Caco-2 (cell line): ENCODE results near the gene HK1. TPM values are rescaled to one million over a fixed set of nuclear protein-coding genes. Genes with fewer than 3 reads are reported as not detected.

ENCODE experiments used
- BruUV-seq: library from RNA; stranded (reverse); fragments of 400-500 nt; replicated peaks from 2 replicates; lab custom pipeline; 2021; lab: Mats Ljungman, UMichigan
- CTCF ChIA-PET: fragments of 300-600 bp; sonication (Branson Sonifier 250); formaldehyde crosslinking; loops from one replicate; lab custom pipeline; 2022; ENCODE audit warnings: antibody characterized with exemption; lab: Charles Lee
- POLR2A ChIA-PET: fragments of 300-600 bp; sonication (Branson Sonifier 250); formaldehyde crosslinking; loops from one replicate; lab custom pipeline; 2022; ENCODE audit warnings: antibody characterized with exemption; lab: Charles Lee
- DNase-seq, 2 experiments: peaks; one replicate each; pipeline versions ENCODE4 v3.0.0 to v3.0.0-alpha.2; 2020 to 2022
- H3K27me3 ChIP-seq: replicated peaks from 2 replicates; pipeline ENCODE4 v1.6.0; 2011; ENCODE audit warnings: low read length; ENCODE audit not compliant: control insufficient read depth, insufficient read depth
- H3K36me3 ChIP-seq: 2 replicates; pipeline ENCODE4 v1.5.1; 2011; ENCODE audit warnings: low read length; ENCODE audit not compliant: control insufficient read depth, insufficient read depth
- H3K4me1 ChIP-seq: fragments of 250-450 bp; sonication (Bioruptor Pico); 2 replicates; pipeline ENCODE4 v1.5.1; 2020; ENCODE audit warnings: mild to moderate bottlenecking
- H3K4me3 ChIP-seq: 2 replicates; pipeline ENCODE4 v1.5.1; 2011; ENCODE audit warnings: low read depth, mild to moderate bottlenecking, control low read depth, low read length
- H3K9me3 ChIP-seq: fragments of 250-450 bp; sonication (Bioruptor Pico); 2 replicates; pipeline ENCODE4 v1.5.1; 2020; ENCODE audit warnings: mild to moderate bottlenecking, moderate library complexity
- H3K27ac Mint-ChIP-seq: one replicate; pipeline ENCODE4 v1.8.0; 2022; ENCODE audit warnings: mixed read lengths; ENCODE audit not compliant: unreplicated experiment
- H3K27me3 Mint-ChIP-seq: one replicate; pipeline ENCODE4 v1.8.0; 2022; ENCODE audit warnings: mixed read lengths; ENCODE audit not compliant: insufficient read depth, unreplicated experiment
- H3K36me3 Mint-ChIP-seq: one replicate; pipeline ENCODE4 v1.8.0; 2022; ENCODE audit warnings: mild to moderate bottlenecking, mixed read lengths; ENCODE audit not compliant: insufficient read depth, unreplicated experiment
- H3K4me1 Mint-ChIP-seq: one replicate; pipeline ENCODE4 v1.8.0; 2022; ENCODE audit warnings: low read depth, mixed read lengths; ENCODE audit not compliant: unreplicated experiment
- H3K4me3 Mint-ChIP-seq: one replicate; pipeline ENCODE4 v1.8.0; 2022; ENCODE audit warnings: mild to moderate bottlenecking, moderate library complexity, mixed read lengths; ENCODE audit not compliant: unreplicated experiment
- H3K9me3 Mint-ChIP-seq: one replicate; pipeline ENCODE4 v1.8.0; 2022; ENCODE audit warnings: mixed read lengths; ENCODE audit not compliant: unreplicated experiment
- intact Hi-C: fragments of 100-400 bp; cut with micrococcal nuclease; formaldehyde crosslinking; loops from one replicate; pipeline ENCODE4 v1.10.0; 2022; ENCODE audit not compliant: unreplicated experiment
- total RNA-seq: library from RNA; stranded (reverse); gene quantifications from 2 replicates; pipeline ENCODE4 v1.2.3, GENCODE V29; 2022
- TF ChIP-seq, protein P1 (sequence below), 2 experiments: fragments of 200-600 bp in 1 of 2; IDR thresholded peaks; 1 replicate in 1 of 2; 2 replicates in 1 of 2; pipeline versions ENCODE4 v1.5.1 to v1.8.0; 2011 to 2022; ENCODE audit warnings: antibody characterized with exemption in 1 of 2, control low read depth in 1 of 2, inconsistent platforms in 1 of 2, low read depth in 1 of 2, low read length in 1 of 2, mild to moderate bottlenecking in 1 of 2, moderate library complexity in 1 of 2; ENCODE audit not compliant: insufficient read depth in 1 of 2, severe bottlenecking in 1 of 2, unreplicated experiment in 1 of 2

Gene HK1
- total RNA-seq, 1 experiment from 2014 or later, result 35.4 TPM

DNA sequence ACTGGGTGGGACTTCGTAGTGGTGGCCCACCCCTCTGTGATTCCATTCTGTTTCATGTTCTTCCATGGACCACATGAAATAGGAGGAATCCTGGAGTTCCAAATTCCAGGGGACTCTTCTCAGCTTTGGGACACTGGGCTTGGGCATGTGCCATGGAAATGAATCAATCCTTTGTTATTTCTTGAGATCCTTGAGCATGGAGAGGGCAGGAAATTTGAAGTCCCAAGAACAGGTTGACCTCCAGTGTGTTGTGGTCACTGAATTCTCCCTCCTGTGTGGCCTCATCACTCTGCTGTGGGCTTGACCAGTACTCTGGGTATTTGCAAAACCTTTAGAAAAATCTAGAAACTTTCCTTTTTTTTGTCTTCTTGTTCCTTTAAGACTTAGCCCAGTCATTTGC is 115.7 kb downstream of the HK1 start:
- Histone ChIP-seq H3K4me3 (no peak overlapping the region), H3K4me1 (peaks cover 4% of the 10 kb centered on the region), H3K9me3 (no peaks in the 10 kb centered on the region), H3K27me3 (no peaks in the 10 kb centered on the region), H3K36me3 (no peaks in the 10 kb centered on the region)
- no TSS peak for BruUV-seq
- POLR2A ChIA-PET, result no interaction called here
- Mint-ChIP-seq H3K4me3 (no peak overlapping the region), H3K9me3 (no peaks in the 10 kb centered on the region), H3K27me3 (no peaks in the 10 kb centered on the region), H3K36me3 (peaks cover 6% of the 10 kb centered on the region), H3K4me1 (no peaks in the 10 kb centered on the region), H3K27ac (no peak overlapping the region)
- CTCF ChIA-PET, result no interaction called here
- intact Hi-C loops, result loop anchor here (10.0 kb wide), 1 partner anchor 269 kb away; the partner anchor contains the start of gene VPS26A
- DNase-seq, result no peak
- TF ChIP-seq, protein P1, sequence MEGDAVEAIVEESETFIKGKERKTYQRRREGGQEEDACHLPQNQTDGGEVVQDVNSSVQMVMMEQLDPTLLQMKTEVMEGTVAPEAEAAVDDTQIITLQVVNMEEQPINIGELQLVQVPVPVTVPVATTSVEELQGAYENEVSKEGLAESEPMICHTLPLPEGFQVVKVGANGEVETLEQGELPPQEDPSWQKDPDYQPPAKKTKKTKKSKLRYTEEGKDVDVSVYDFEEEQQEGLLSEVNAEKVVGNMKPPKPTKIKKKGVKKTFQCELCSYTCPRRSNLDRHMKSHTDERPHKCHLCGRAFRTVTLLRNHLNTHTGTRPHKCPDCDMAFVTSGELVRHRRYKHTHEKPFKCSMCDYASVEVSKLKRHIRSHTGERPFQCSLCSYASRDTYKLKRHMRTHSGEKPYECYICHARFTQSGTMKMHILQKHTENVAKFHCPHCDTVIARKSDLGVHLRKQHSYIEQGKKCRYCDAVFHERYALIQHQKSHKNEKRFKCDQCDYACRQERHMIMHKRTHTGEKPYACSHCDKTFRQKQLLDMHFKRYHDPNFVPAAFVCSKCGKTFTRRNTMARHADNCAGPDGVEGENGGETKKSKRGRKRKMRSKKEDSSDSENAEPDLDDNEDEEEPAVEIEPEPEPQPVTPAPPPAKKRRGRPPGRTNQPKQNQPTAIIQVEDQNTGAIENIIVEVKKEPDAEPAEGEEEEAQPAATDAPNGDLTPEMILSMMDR (IDR thresholded peaks at IDR 0.05; ENCODE audit: insufficient read depth in 1 of 2, low read depth in 1 of 2, low read length in 1 of 2, severe bottlenecking in 1 of 2, unreplicated experiment in 1 of 2), result no peak

GRCh38 chr10:69397972-69398371 is 119.7 kb downstream of the HK1 start:
- Histone ChIP-seq H3K36me3 (no peaks in the 10 kb centered on the region), H3K27me3 (no peaks in the 10 kb centered on the region), H3K9me3 (no peaks in the 10 kb centered on the region), H3K4me1 (no peaks in the 10 kb centered on the region), H3K4me3 (no peak overlapping the region)
- POLR2A ChIA-PET, result no interaction called here
- Mint-ChIP-seq H3K9me3 (no peaks in the 10 kb centered on the region), H3K4me3 (no peak overlapping the region), H3K27ac (no peak overlapping the region), H3K27me3 (no peaks in the 10 kb centered on the region), H3K4me1 (no peaks in the 10 kb centered on the region), H3K36me3 (peaks cover 7% of the 10 kb centered on the region)
- no TSS peak for BruUV-seq
- no peak for DNase-seq
- CTCF ChIA-PET, result interaction anchor here (0.5 to 2.4 kb wide), 3 partner anchors 10 to 310 kb away, joined by 3 to 11 read pairs (median 3); partner anchors contain the start of gene SRGN
- intact Hi-C loops, result loop anchor here (10.0 kb wide), 1 partner anchor 273 kb away; the partner anchor contains the start of gene VPS26A
- TF ChIP-seq, protein P1 (IDR thresholded peaks at IDR 0.05; ENCODE audit: insufficient read depth in 1 of 2, low read depth in 1 of 2, low read length in 1 of 2, severe bottlenecking in 1 of 2, unreplicated experiment in 1 of 2), result no peak

GRCh38 chr10:69398466-69398865 is 120.2 kb downstream of the HK1 start:
- Histone ChIP-seq H3K9me3 (no peaks in the 10 kb centered on the region), H3K4me1 (no peaks in the 10 kb centered on the region), H3K4me3 (no peak overlapping the region), H3K36me3 (no peaks in the 10 kb centered on the region), H3K27me3 (no peaks in the 10 kb centered on the region)
- no peak for DNase-seq
- Mint-ChIP-seq H3K9me3 (no peaks in the 10 kb centered on the region), H3K27me3 (no peaks in the 10 kb centered on the region), H3K36me3 (peaks cover 7% of the 10 kb centered on the region), H3K27ac (no peak overlapping the region), H3K4me1 (no peaks in the 10 kb centered on the region), H3K4me3 (no peak overlapping the region)
- ChIA-PET CTCF (interaction anchor here (0.6 to 2.4 kb wide), 2 partner anchors 9 to 236 kb away, joined by 3 to 11 read pairs; no protein-coding TSS in a partner anchor), POLR2A (no interaction called here)
- intact Hi-C loops, result loop anchor here (10.0 kb wide), 1 partner anchor 274 kb away; the partner anchor contains the start of gene VPS26A
- TF ChIP-seq, protein P1 (IDR thresholded peaks at IDR 0.05; ENCODE audit: insufficient read depth in 1 of 2, low read depth in 1 of 2, low read length in 1 of 2, severe bottlenecking in 1 of 2, unreplicated experiment in 1 of 2), result no peak
- no TSS peak for BruUV-seq
